Dedifferentiated amniotic fluid mesenchymal stem cell (primary cell): ENCODE measurements around the gene CT45A8.
"Not testable (repeated sequence)": the region's sequence is repeated elsewhere in the genome, so short reads cannot be mapped to it uniquely, and the experiment has no call there.

ENCODE experiments used
- DNase-seq: peaks from one replicate; pipeline ENCODE4 v3.0.0-alpha.2; 2016; ENCODE audit errors: extremely low spot score

The CT45A8 gene, protein sequence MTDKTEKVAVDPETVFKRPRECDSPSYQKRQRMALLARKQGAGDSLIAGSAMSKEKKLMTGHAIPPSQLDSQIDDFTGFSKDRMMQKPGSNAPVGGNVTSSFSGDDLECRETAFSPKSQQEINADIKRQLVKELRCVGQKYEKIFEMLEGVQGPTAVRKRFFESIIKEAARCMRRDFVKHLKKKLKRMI

DNA sequence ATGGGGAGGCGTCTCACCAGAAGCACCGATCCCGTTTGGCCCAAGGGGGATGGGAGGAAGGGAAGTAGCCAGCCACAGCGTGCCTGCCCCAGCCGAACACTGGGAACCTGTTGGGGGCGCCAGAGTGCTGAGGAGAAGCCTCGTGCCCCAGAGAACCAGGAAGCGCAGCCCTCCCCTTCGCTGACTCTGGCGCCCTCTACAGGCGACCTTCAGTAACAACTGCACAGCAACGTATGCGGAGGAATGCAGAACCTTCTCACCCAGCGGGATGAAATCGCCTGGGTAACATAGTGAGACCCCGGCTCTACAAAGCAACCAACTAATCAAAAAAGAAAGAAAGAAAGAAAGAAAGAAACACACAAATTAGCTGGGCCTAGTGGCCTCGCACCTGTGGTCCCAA is at the start of gene CT45A8:
TSS of gene CT45A8 (minus strand) at position 101 of the 400 bp plus-strand sequence. CDS start 3,755 bp downstream, outside the sequence.
- DNase-seq: not testable (repeated sequence)

DNA sequence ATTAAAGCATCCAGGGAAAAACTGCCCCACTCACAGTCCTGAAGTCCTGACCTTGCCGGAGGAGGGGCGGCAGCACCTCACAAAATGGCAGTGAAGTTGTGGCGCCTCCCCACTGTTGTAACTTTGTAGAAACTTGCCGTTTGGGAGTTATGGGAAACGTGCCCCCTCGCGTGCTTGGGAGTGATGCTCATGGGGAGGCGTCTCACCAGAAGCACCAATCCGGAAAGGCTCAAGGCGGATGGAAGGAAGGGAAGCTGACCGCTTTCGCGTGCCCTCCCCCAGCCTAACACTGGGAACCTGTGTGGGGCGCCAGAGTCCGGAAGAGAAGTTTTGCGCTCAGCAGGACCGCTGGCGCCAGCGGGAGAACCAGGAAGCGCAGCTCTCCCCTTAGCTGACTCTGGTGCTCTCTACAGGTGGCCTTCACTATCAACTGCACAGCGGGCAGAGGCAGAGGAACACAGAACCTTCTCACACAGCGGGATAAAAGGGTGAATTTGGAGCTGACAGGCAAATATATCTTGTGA is 39.0 kb upstream of the CT45A8 start, which contains the start of the genes CT45A10 and SAGE1:
TSS of gene CT45A10 (minus strand) at position 151 of the 524 bp plus-strand sequence. CDS start 8,100 bp downstream, outside the sequence.
TSS of gene SAGE1 (plus strand) at position 423 of the 524 bp plus-strand sequence. CDS start 2,527 bp downstream, outside the sequence.
- no peak for DNase-seq

DNA sequence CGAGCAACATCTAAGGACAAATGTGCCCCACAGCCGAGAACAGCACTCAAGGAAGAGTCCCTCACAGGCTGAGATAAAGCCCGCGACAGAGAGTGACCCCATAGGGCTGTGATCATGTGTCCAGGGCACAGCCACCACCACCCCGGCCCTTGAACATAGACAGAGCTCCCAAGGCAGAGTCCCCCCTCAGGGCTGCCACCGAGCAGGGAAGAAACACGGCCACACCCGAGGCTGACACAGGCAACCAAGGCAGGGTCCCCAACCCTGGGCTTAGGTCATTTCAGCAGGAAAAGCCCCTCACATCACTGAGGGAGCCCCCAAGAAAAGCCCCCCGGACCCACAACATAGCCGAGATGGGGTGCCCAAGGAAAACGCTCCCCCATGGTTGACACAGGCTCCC is 38.4 kb upstream of the CT45A8 start:
- no peak for DNase-seq

DNA sequence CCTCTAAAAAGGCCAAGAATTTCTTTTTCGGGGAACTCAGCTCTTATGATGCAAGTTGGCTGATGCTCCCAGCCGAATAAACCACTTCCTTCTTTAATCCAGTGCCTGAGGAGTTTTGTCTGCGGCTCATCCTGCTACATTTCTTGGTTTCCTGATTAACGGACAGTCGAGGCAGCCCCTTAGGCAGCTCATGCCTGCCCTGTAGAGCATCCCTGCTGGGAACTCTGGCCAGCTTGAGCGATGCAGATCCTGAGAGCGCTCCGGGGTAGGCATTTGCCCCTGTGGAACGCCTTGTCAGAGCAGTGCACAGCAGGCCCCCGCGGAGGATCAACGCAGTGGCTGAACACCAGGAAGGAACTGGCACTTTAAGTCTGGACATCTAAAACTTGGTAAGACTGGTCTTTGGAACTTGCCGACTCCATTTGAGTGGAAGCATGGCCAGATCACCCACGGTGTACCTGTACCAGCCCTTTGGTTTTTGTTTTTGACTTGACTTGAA is 35.8 kb upstream of the CT45A8 start:
- DNase-seq: no peak

DNA sequence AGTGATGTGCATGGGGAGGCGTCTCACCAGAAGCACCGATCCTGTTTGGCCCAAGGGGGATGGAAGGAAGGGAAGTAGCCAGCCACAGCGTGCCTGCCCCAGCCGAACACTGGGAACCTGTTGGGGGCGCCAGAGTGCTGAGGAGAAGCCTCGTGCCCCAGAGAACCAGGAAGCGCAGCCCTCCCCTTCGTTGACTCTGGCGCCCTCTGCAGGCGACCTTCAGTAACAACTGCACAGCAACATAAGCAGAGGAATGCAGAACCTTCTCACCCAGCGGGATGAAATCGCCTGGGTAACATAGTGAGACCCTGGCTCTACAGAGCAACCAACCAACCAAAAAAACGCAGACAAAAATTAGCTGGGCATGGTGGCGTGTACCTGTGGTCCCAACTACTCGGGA is 34.6 kb upstream of the CT45A8 start:
- DNase-seq: not testable (repeated sequence)

DNA sequence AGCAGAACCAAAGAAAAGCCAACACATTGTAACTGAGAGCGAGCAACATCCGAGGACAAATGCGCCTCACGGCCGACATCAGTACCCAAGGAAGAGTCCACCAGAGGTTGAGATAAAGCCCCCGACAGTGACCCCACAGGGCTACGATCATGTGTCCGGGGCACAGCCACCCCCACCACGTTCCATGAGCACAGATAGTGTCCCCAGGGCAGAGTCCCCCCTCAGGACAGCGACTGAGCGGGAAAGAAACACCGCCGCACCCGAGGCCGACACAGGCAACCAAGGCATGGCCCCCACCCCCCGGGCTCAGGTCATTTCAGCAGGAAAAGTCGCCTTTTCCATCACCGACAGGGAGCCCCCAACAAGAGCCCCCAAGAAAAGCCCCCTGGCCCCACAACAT is 33.9 kb upstream of the CT45A8 start:
- DNase-seq: not testable (repeated sequence)

DNA sequence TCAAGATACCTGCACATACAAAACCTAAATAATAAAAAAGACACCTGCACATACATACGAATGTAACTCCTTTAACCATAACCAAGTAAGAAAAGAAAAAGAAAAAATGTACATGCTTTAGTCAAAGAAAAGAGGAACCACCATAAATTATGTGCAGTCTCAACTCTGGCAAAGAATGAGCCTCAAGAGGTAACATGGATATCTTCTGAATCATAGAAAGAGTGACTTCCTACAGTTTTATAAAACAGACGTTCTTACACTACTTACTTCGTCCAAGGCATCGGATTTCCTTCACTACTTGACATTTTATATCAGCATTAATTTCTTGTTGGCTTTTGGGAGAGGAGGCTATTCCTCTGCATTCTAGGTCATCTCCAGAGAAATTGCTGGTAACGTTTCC is 28.4 kb upstream of the CT45A8 start:
- not testable (repeated sequence) for DNase-seq

DNA sequence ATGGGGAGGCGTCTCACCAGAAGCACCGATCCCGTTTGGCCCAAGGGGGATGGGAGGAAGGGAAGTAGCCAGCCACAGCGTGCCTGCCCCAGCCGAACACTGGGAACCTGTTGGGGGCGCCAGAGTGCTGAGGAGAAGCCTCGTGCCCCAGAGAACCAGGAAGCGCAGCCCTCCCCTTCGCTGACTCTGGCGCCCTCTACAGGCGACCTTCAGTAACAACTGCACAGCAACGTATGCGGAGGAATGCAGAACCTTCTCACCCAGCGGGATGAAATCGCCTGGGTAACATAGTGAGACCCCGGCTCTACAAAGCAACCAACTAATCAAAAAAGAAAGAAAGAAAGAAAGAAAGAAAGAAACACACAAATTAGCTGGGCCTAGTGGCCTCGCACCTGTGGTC is 17.4 kb upstream of the CT45A8 start, which contains the start of gene CT45A9:
TSS of gene CT45A9 (minus strand) at position 101 of the 400 bp plus-strand sequence. CDS start 3,751 bp downstream, outside the sequence.
- DNase-seq: not testable (repeated sequence)

DNA sequence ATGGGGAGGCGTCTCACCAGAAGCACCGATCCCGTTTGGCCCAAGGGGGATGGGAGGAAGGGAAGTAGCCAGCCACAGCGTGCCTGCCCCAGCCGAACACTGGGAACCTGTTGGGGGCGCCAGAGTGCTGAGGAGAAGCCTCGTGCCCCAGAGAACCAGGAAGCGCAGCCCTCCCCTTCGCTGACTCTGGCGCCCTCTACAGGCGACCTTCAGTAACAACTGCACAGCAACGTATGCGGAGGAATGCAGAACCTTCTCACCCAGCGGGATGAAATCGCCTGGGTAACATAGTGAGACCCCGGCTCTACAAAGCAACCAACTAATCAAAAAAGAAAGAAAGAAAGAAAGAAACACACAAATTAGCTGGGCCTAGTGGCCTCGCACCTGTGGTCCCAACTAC is 17.2 kb downstream of the CT45A8 start, which contains the start of gene CT45A7:
TSS of gene CT45A7 (minus strand) at position 101 of the 400 bp plus-strand sequence. CDS start 3,747 bp downstream, outside the sequence.
- not testable (repeated sequence) for DNase-seq

DNA sequence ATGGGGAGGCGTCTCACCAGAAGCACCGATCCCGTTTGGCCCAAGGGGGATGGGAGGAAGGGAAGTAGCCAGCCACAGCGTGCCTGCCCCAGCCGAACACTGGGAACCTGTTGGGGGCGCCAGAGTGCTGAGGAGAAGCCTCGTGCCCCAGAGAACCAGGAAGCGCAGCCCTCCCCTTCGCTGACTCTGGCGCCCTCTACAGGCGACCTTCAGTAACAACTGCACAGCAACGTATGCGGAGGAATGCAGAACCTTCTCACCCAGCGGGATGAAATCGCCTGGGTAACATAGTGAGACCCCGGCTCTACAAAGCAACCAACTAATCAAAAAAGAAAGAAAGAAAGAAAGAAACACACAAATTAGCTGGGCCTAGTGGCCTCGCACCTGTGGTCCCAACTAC is 34.4 kb downstream of the CT45A8 start, which contains the start of gene CT45A2:
TSS of gene CT45A2 (minus strand) at position 101 of the 400 bp plus-strand sequence. CDS start 3,747 bp downstream, outside the sequence.
- DNase-seq: not testable (repeated sequence)

DNA sequence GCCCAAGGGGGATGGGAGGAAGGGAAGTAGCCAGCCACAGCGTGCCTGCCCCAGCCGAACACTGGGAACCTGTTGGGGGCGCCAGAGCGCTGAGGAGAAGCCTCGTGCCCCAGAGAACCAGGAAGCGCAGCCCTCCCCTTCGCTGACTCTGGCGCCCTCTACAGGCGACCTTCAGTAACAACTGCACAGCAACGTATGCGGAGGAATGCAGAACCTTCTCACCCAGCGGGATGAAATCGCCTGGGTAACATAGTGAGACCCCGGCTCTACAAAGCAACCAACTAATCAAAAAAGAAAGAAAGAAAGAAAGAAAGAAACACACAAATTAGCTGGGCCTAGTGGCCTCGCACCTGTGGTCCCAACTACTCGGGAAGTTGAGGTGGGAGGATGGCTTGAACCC is 51.7 kb downstream of the CT45A8 start, which contains the start of gene CT45A6:
TSS of gene CT45A6 (minus strand) at position 101 of the 400 bp plus-strand sequence. CDS start 3,794 bp downstream, outside the sequence.
- not testable (repeated sequence) for DNase-seq
